Tibial nerve (tissue), 3 donors: ENCODE measurements around the gene DNAJC1.
"Not testable (repeated sequence)": the region's sequence is repeated elsewhere in the genome, so short reads cannot be mapped to it uniquely, and the experiment has no call there.

ENCODE experiments used
- CTCF ChIP-seq, 5 experiments: fragments of 200-600 bp in 3 of 5; fragments of 450-650 bp in 2 of 5; sonication (generic) in 3 of 5; IDR thresholded peaks; one replicate each; pipeline ENCODE4 v1.5.1; 2016 to 2019; ENCODE audit warnings: antibody characterized with exemption in 5 of 5, mild to moderate bottlenecking in 3 of 5, moderate library complexity in 2 of 5
- POLR2A ChIP-seq, 2 donors: fragments of 450-650 bp; IDR thresholded peaks; one replicate each; pipeline ENCODE4 v1.6.1; 2017; ENCODE audit warnings: antibody characterized with exemption in 2 of 2, mild to moderate bottlenecking in 2 of 2, moderate library complexity in 2 of 2

GRCh38 chr10:21834574-21834973, 169.0 kb downstream of the DNAJC1 start:
- not testable (repeated sequence) for TF ChIP-seq CTCF, POLR2A (IDR thresholded peaks at IDR 0.05)
